ENCODE results near the gene UPF1.

The UPF1 gene

GRCh38 chr19:18871543-18871942 lies 39.8 kb downstream of the UPF1 start:
- no peak for DNase-seq (ENCODE audit: low read depth)
- TF ChIP-seq, protein P1, sequence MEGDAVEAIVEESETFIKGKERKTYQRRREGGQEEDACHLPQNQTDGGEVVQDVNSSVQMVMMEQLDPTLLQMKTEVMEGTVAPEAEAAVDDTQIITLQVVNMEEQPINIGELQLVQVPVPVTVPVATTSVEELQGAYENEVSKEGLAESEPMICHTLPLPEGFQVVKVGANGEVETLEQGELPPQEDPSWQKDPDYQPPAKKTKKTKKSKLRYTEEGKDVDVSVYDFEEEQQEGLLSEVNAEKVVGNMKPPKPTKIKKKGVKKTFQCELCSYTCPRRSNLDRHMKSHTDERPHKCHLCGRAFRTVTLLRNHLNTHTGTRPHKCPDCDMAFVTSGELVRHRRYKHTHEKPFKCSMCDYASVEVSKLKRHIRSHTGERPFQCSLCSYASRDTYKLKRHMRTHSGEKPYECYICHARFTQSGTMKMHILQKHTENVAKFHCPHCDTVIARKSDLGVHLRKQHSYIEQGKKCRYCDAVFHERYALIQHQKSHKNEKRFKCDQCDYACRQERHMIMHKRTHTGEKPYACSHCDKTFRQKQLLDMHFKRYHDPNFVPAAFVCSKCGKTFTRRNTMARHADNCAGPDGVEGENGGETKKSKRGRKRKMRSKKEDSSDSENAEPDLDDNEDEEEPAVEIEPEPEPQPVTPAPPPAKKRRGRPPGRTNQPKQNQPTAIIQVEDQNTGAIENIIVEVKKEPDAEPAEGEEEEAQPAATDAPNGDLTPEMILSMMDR (IDR thresholded peaks at IDR 0.05; ENCODE audit: control insufficient read depth, extremely low read depth, insufficient read depth): no peak

DNA sequence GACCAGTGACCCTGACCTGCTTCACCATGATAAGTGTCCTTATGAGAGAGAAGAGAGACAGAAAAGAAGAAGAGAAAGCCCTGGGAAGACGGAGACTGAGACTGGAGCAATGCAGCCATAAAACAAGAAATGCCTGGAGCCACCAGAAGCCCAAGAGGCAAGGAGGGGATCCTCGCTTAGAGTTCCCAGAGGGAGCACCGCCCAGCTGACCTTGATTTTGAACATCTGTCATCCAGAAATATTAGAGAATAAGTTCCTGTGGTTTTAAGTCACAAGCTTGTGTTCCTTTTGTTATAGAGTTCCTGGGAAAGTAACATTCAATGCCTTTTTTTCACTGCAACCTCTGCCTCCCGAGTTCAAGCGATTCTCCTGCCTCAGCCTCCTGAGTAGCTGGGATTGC lies 44.0 kb downstream of the UPF1 start:
- TF ChIP-seq, protein P1 (IDR thresholded peaks at IDR 0.05; ENCODE audit: control insufficient read depth, extremely low read depth, insufficient read depth): no peak
- H3K4me3 ChIP-seq (ENCODE audit: low read depth, low read length): no peak overlapping the region

More at GRCh38 chr19:18871543-18871942, 39.8 kb downstream of the UPF1 start:
- no peak overlapping the region for H3K4me3 ChIP-seq (ENCODE audit: low read depth, low read length)

GRCh38 chr19:18876865-18877264 lies 45.1 kb downstream of the UPF1 start:
- DNase-seq (ENCODE audit: low read depth): no peak
- H3K4me3 ChIP-seq (ENCODE audit: low read depth, low read length): no peak overlapping the region
- TF ChIP-seq, protein P1 (IDR thresholded peaks at IDR 0.05; ENCODE audit: control insufficient read depth, extremely low read depth, insufficient read depth): no peak

More for the DNA sequence above, 44.0 kb downstream of the UPF1 start:
- DNase-seq (ENCODE audit: low read depth): no peak

DNA sequence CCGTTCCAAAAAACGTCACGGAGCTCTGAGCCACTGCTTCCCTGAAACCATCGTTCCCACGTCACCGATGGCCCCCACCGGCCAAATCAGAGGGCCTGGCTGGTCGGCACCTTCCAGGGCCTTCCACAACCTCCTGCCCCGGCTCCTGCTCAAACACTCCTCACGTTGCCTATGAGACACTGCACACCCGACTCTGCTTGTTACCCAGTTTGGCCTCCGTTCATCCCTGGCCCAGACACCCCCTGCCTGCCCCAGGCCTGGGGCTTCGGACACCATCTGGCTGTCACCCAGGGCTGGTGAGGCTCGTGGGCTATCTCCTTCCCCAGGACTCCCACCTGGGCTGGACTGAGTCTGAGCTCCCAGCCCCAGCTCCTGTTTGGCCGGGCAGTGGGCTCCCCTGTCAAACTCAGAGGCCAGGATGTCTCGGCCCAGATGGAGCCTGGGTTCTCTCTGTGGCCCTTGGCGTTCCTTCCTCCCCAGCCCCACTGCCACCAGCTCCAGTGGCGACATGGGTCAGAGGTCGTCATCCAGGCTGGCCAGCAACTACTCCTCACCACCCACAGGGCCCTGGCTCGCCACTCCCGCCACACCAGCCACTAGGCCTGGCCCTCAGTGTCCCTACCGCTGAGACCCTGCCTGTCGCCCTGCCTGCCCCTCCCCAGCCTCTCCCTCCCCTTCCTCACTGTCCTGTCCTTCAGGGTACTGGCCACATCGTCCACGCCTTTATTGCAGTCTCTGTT lies 46.5 kb downstream of the UPF1 start:
- TF ChIP-seq, protein P1 (IDR thresholded peaks at IDR 0.05; ENCODE audit: control insufficient read depth, extremely low read depth, insufficient read depth): no peak
- no peak overlapping the region for H3K4me3 ChIP-seq (ENCODE audit: low read depth, low read length)
- no peak for DNase-seq (ENCODE audit: low read depth)

DNA sequence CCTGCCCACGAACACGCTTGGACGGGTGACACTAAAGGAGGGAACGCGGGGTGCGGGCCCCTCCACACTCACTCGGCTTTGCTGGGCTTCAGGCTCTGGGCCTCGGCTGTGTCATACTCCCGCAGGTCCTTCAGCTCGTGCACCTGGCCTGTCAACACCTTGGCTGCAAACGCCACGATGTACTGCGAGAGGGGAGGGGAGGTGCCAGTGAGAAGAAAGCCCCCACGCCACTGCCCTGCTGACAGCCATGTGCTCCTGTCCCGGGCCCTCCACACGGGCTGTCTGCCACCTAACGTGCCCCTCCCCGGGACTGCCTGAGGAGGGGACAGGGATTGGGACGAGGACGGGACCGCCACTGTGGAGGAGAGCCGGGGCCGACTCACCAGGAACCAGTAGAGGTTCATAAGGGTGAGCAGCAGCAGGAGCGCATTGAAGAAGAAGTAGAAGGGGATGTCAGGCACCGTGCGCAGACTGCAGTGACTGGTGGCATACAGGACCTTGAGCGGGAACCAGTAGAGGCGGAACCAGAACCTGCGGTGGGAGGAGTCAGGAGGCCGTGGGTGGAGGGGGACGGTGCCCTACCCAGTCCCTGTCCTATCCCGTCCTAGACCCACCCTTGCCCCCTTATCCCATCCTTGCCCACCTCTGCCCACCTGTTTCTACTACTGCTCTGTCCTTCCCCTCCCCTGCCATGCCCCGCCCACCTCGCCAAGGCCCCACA lies 47.3 kb downstream of the UPF1 start:
- no peak for DNase-seq (ENCODE audit: low read depth)
- TF ChIP-seq, protein P1 (IDR thresholded peaks at IDR 0.05; ENCODE audit: control insufficient read depth, extremely low read depth, insufficient read depth): no peak
- H3K4me3 ChIP-seq (ENCODE audit: low read depth, low read length): no peak overlapping the region

DNA sequence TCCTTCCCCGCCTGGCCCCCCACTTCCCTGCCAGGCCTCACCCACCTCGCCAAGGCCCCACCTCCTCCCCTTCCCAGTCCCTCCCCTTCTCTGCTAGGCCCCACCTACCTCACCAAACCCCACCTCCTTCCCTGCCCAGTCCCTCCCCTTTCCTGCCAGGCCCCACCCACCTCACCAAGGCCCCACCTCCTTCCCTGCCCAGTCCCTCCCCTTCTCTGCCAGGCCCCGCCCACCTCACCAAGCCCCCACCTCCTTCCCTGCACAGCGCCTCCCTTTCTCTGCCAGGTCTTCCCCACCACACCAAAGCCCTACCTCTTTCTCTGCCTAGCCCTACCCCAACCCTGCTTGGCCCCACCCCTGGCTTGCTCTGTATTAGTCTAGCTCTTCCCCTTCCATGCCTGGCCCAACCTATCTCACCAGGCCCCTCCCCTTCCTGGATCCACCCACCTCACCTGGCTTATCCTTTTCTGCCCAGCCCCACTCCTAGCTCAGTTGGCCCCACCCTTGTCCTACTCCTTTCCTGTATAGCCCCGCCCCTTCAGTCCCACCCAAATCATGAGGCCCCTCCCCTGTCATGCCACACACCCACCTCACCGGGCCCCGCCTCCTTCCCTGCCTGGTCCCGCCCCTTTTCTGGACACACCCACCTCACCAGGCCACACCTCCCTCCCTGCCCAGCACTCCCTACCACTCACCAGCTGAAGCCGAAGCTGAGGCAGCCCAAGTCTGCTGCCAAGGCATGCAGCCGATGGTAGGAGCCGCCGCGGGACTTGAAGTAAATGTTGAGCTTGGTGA lies 48.0 kb downstream of the UPF1 start:
- H3K4me3 ChIP-seq (ENCODE audit: low read depth, low read length): no peak overlapping the region
- DNase-seq (ENCODE audit: low read depth): no peak
- TF ChIP-seq, protein P1 (IDR thresholded peaks at IDR 0.05; ENCODE audit: control insufficient read depth, extremely low read depth, insufficient read depth): no peak

Data from LNCaP clone FGC (cell line).